K562 (cell line): ENCODE measurements around the gene SMIM13. TPM values are rescaled to one million over a fixed set of nuclear protein-coding genes. Genes with fewer than 3 reads are reported as not detected.

Experiments
- ARID2 ChIP-seq: fragments of 450-650 bp; IDR thresholded peaks from 2 replicates; pipeline ENCODE4 v1.6.1; 2017; ENCODE audit warnings: antibody characterized with exemption, mild to moderate bottlenecking
- BHLHE40 ChIP-seq: IDR thresholded peaks from 2 replicates; pipeline ENCODE4 v1.6.1; 2011; ENCODE audit warnings: low read length, improper control_type of control experiment
- CC2D1A ChIP-seq: fragments of 450-650 bp; IDR thresholded peaks from 2 replicates; pipeline ENCODE4 v1.6.1; 2017; ENCODE audit warnings: mild to moderate bottlenecking
- CREM ChIP-seq: IDR thresholded peaks from 2 replicates; pipeline ENCODE4 v1.6.1; 2014; ENCODE audit warnings: antibody characterized with exemption, low read depth
- EHMT2 ChIP-seq: fragments of 450-650 bp; IDR thresholded peaks from 2 replicates; pipeline ENCODE4 v1.6.1; 2018; ENCODE audit warnings: antibody characterized with exemption
- ELF1 ChIP-seq: fragments of 200-800 bp; sonication (Bioruptor generic); IDR thresholded peaks from 2 replicates; pipeline ENCODE4 v1.6.1; 2016; ENCODE audit warnings: missing genetic modification characterization, missing compliant biosample characterization
- ETV1 ChIP-seq: fragments of 450-650 bp; conservative IDR thresholded peaks from 2 replicates; pipeline ENCODE4 v1.6.1; 2016; ENCODE audit warnings: missing genetic modification characterization, control low read depth, low read depth, missing compliant biosample characterization
- HCFC1 ChIP-seq: IDR thresholded peaks from 2 replicates; pipeline ENCODE4 v1.6.1; 2012; ENCODE audit warnings: low read depth, low read length, improper control_type of control experiment
- JUND ChIP-seq, 2 experiments: IDR thresholded peaks; 2 replicates in 1 of 2; 3 replicates in 1 of 2; pipeline ENCODE4 v1.6.1; 2011; ENCODE audit warnings: borderline replicate concordance in 2 of 2, low read depth in 2 of 2, low read length in 2 of 2, improper control_type of control experiment in 1 of 2, missing biosample characterization in 1 of 2, missing genetic modification characterization in 1 of 2, missing genetic modification reagents in 1 of 2
- MYC ChIP-seq, 2 experiments: fragments of 250-450 bp in 1 of 2; sonication (Bioruptor Pico) in 1 of 2; IDR thresholded peaks; 2 replicates each; pipeline versions ENCODE4 v1.5.1 to v1.6.1; 2012 to 2021; ENCODE audit warnings: low read depth in 2 of 2, borderline replicate concordance in 1 of 2, improper control_type of control experiment in 1 of 2, low read length in 1 of 2, mild to moderate bottlenecking in 1 of 2, moderate library complexity in 1 of 2
- NR2C2 ChIP-seq, 2 experiments: fragments of 200-800 bp in 1 of 2; sonication (Bioruptor generic) in 1 of 2; sonication (generic) in 1 of 2; formaldehyde crosslinking in 1 of 2; IDR thresholded peaks; 2 replicates each; pipeline versions ENCODE4 v1.6.1 to v1.8.0; 2016 to 2022; ENCODE audit warnings: mild to moderate bottlenecking in 1 of 2, missing compliant biosample characterization in 1 of 2, missing genetic modification characterization in 1 of 2, missing genetic modification reagents in 1 of 2
- RAD21 ChIP-seq, 2 experiments: fragments of 250-450 bp in 1 of 2; fragments of 450-650 bp in 1 of 2; sonication (Bioruptor Pico) in 1 of 2; formaldehyde crosslinking in 1 of 2; IDR thresholded peaks in 1 of 2; conservative IDR thresholded peaks in 1 of 2; 2 replicates each; pipeline versions ENCODE4 v1.4.0 to v1.8.0; 2020 to 2022; ENCODE audit warnings: mild to moderate bottlenecking in 2 of 2, moderate library complexity in 1 of 2
- REST ChIP-seq, 2 experiments: fragments of 450-650 bp; formaldehyde crosslinking in 1 of 2; IDR thresholded peaks; 2 replicates each; pipeline versions ENCODE4 v1.4.0 to v1.6.1; 2014 to 2020; ENCODE audit warnings: mild to moderate bottlenecking in 2 of 2, borderline replicate concordance in 1 of 2, low read depth in 1 of 2
- SNAPC5 ChIP-seq: fragments of 250-450 bp; sonication (Bioruptor Pico); IDR thresholded peaks from 2 replicates; pipeline ENCODE4 v1.8.0; 2021; ENCODE audit warnings: moderate library complexity, mild to moderate bottlenecking, inconsistent platforms
- THAP7 ChIP-seq: fragments of 250-450 bp; sonication (Bioruptor Pico); IDR thresholded peaks from 2 replicates; pipeline ENCODE4 v1.5.0; 2021
- XRCC5 ChIP-seq: fragments of 200-400 bp; formaldehyde crosslinking; IDR thresholded peaks from 2 replicates; pipeline ENCODE4 v1.6.1; 2017; ENCODE audit warnings: low read depth, mild to moderate bottlenecking, low read length
- ZFP36 ChIP-seq: fragments of 150-350 bp; IDR thresholded peaks from 2 replicates; pipeline ENCODE4 v1.6.1; 2018; ENCODE audit warnings: low read length, low read depth; ENCODE audit not compliant: partially characterized antibody
- ZNF445 ChIP-seq: fragments of 250-450 bp; sonication (Bioruptor Pico); IDR thresholded peaks from 2 replicates; pipeline ENCODE4 v1.4.0; 2020; ENCODE audit warnings: low read depth, mild to moderate bottlenecking, moderate library complexity
- polyA plus RNA-seq, 8 experiments: library from polyadenylated mRNA; depleted of rRNA in 4 of 8; stranded (reverse) in 5 of 8; unstranded in 3 of 8; fragments of >200 nt; fragmentation: Nextera tagmentation in 2 of 8; fragmentation: Illumina TruSeq in 1 of 8; extraction: Ambion mirVana in 2 of 8; extraction: Trizol in 1 of 8; gene quantifications; 2 replicates each; pipeline versions ENCODE4 v1.2.1 to v1.2.3, GENCODE V29; 2011 to 2014; ENCODE audit warnings: inconsistent platforms in 1 of 8, missing spikeins in 1 of 8
- total RNA-seq, 7 experiments: library from RNA; depleted of rRNA in 6 of 7; stranded (reverse); fragments of >200 nt in 6 of 7; fragmentation: Illumina TruSeq in 2 of 7; extraction: Trizol in 2 of 7; gene quantifications; 2 replicates each; pipeline versions ENCODE4 v1.2.1 to v1.2.3, GENCODE V29; 2011 to 2021; ENCODE audit warnings: low replicate concordance in 1 of 7

SMIM13 gene
- total and polyA plus RNA-seq, 9 of the 15 experiments (the other 6 are each of a cell fraction or from before 2014, with no cell fraction given): 5.5 to 24.8 (median 11.7) TPM

- TF ChIP-seq ELF1 (tag): peak; percentile 27; the same call in 1 of the 2 replicates
- no peak for TF ChIP-seq SNAPC5
- peak; percentile 56; the same call in 1 of the 2 replicates for TF ChIP-seq ARID2
- no peak for TF ChIP-seq THAP7 (CRISPR knock-in tag)
- TF ChIP-seq EHMT2: peak; percentile 12; the same call in 1 of the 2 replicates
- peak; percentile 91 to 92 for TF ChIP-seq RAD21 (CRISPR knock-in tag; conservative IDR thresholded peaks at IDR 0.05 in 1 of 2, IDR thresholded peaks at IDR 0.05 in 1 of 2)
- peak; percentile 59; the same call in 1 of the 2 replicates for TF ChIP-seq JUND (IDR thresholded peaks at IDR 0.05; ENCODE audit: borderline replicate concordance, low read depth, low read length)
- no peak; the same call in 2 of the 3 replicates for TF ChIP-seq JUND (tag; IDR thresholded peaks at IDR 0.05; ENCODE audit: borderline replicate concordance, low read depth, low read length)
- TF ChIP-seq REST (IDR thresholded peaks at IDR 0.05; ENCODE audit: borderline replicate concordance): peak; percentile 83
- no peak for TF ChIP-seq REST (CRISPR knock-in tag; IDR thresholded peaks at IDR 0.05; ENCODE audit: low read depth)
- TF ChIP-seq CREM: 0 out of 2 replicates have a peak, but pooled peaks have one; percentile 32
- peak; percentile 16 for TF ChIP-seq ZFP36
- peak; percentile 9; the same call in 1 of the 2 replicates for TF ChIP-seq BHLHE40
- TF ChIP-seq HCFC1: 0 out of 2 replicates have a peak, but pooled peaks have one; percentile 22
- TF ChIP-seq NR2C2 (CRISPR knock-in tag; IDR thresholded peaks at IDR 0.05): peak; percentile 62; the same call in 1 of the 2 replicates
- TF ChIP-seq NR2C2 (tag; IDR thresholded peaks at IDR 0.05): peak; percentile 89
- TF ChIP-seq XRCC5: peak; percentile 66; the same call in 1 of the 2 replicates
- peak; percentile 62 for TF ChIP-seq ETV1 (tag)
- TF ChIP-seq MYC (IDR thresholded peaks at IDR 0.05; ENCODE audit: low read depth, low read length): peak; percentile 32; the same call in 1 of the 2 replicates
- TF ChIP-seq MYC (CRISPR knock-in tag; IDR thresholded peaks at IDR 0.05; ENCODE audit: borderline replicate concordance, low read depth): no peak
- TF ChIP-seq CC2D1A: peak; percentile 73; the same call in 1 of the 2 replicates
- no peak for TF ChIP-seq ZNF445 (CRISPR knock-in tag)
Observed at GRCh38 chr6:11144393-11144851, 50.8 kb downstream of the SMIM13 start (continued).
